Prostate gland (tissue), 2 donors: ENCODE results near the gene SLC25A42. TPM values are rescaled to one million over a fixed set of nuclear protein-coding genes. Genes with fewer than 3 reads are reported as not detected.

Experiments used
- DNase-seq: peaks from one replicate; pipeline ENCODE4 v3.0.0-alpha.2; 2019; ENCODE audit warnings: low spot score
- H3K27ac ChIP-seq, 2 donors: fragments of 200-600 bp; sonication (generic); 2 replicates each; pipeline ENCODE4 v1.5.1; 2017 to 2019
- H3K27me3 ChIP-seq: fragments of 200-600 bp; sonication (generic); replicated peaks from 2 replicates; pipeline ENCODE4 v1.5.1; 2019; ENCODE audit not compliant: insufficient read depth
- H3K36me3 ChIP-seq, 2 donors: fragments of 200-600 bp; sonication (generic); 1 replicate in 1 of 2; 2 replicates in 1 of 2; pipeline versions ENCODE4 v1.5.1 to v1.8.1; 2017 to 2019
- H3K4me1 ChIP-seq: fragments of 200-600 bp; sonication (generic); replicated peaks from 2 replicates; pipeline ENCODE4 v1.5.1; 2019
- H3K4me3 ChIP-seq, 2 donors: fragments of 200-600 bp; sonication (generic); 2 replicates each; pipeline ENCODE4 v1.5.1; 2017 to 2019
- H3K9me3 ChIP-seq: fragments of 200-600 bp; sonication (generic); 2 replicates; pipeline ENCODE4 v1.5.1; 2017
- POLR2A ChIP-seq: fragments of 450-650 bp; IDR thresholded peaks from one replicate; pipeline ENCODE4 v1.6.1; 2016; ENCODE audit warnings: antibody characterized with exemption, mild to moderate bottlenecking
- POLR2AphosphoS5 ChIP-seq: sonication (generic); formaldehyde crosslinking; IDR thresholded peaks from one replicate; pipeline ENCODE4 v1.6.1; 2017; ENCODE audit warnings: antibody characterized with exemption
- WGBS: methylation state at CpG from one replicate; pipeline ENCODE4 v1.1.5; 2018; 5-methylcytosine and 5-hydroxymethylcytosine counted together
- intact Hi-C: fragments of 100-400 bp; cut with DNase I; formaldehyde crosslinking; loops from one replicate; pipeline ENCODE4 v1.14.2; 2022
- total RNA-seq, 2 donors: library from RNA; depleted of rRNA; stranded (reverse); fragments of >200 nt; gene quantifications; one replicate each; pipeline ENCODE4 v1.1.0, GENCODE V29; 2016
- TF ChIP-seq, protein P1 (sequence below), 4 experiments: fragments of 200-600 bp in 2 of 4; fragments of 450-650 bp in 2 of 4; sonication (generic) in 2 of 4; IDR thresholded peaks; 1 replicate in 3 of 4; 2 replicates in 1 of 4; pipeline ENCODE4 v1.5.1; 2016 to 2019; ENCODE audit warnings: antibody characterized with exemption in 4 of 4, mild to moderate bottlenecking in 2 of 4, moderate library complexity in 2 of 4

Gene SLC25A42
- total RNA-seq, 2 donors from 2014 or later: 11.5 to 18.6 TPM

- H3K27me3 ChIP-seq: no peaks in the 10 kb centered on the region
- H3K9me3 ChIP-seq: no peaks in the 10 kb centered on the region
- no peaks in the 10 kb centered on the region for H3K4me1 ChIP-seq
- H3K27ac ChIP-seq: no peak overlapping the region
- intact Hi-C loops: no loop called here
- no peak overlapping the region for H3K4me3 ChIP-seq
- TF ChIP-seq, protein P1, sequence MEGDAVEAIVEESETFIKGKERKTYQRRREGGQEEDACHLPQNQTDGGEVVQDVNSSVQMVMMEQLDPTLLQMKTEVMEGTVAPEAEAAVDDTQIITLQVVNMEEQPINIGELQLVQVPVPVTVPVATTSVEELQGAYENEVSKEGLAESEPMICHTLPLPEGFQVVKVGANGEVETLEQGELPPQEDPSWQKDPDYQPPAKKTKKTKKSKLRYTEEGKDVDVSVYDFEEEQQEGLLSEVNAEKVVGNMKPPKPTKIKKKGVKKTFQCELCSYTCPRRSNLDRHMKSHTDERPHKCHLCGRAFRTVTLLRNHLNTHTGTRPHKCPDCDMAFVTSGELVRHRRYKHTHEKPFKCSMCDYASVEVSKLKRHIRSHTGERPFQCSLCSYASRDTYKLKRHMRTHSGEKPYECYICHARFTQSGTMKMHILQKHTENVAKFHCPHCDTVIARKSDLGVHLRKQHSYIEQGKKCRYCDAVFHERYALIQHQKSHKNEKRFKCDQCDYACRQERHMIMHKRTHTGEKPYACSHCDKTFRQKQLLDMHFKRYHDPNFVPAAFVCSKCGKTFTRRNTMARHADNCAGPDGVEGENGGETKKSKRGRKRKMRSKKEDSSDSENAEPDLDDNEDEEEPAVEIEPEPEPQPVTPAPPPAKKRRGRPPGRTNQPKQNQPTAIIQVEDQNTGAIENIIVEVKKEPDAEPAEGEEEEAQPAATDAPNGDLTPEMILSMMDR (IDR thresholded peaks at IDR 0.05): no peak
- TF ChIP-seq POLR2AphosphoS5 (no peak), POLR2A (no peak)
- H3K36me3 ChIP-seq: no peaks in the 10 kb centered on the region
- WGBS: 64% methylated on average over 13 of the region's 13 CpGs
- DNase-seq: no peak
These were observed 10.5 kb downstream of the SLC25A42 start for GRCh38 chr19:19074196-19074882.

DNA sequence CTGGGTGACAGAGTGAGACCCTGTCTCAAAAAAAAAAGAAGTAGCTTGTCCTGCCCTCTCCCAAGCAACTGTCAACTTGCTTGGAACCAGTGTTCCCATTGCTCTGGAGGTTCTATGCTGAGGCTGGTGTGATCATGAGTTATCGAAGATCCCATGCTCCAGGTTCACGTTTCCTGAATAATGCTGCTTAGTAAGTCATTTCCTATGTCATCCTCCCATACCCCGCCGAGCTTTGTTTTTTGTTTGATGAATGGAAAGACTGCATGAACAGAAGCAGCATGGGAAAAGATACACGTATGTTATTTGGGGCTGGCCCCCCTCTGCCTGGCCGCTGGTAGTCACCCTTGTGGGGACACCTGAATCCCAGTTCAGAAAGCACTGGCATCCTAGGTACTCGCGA is 11.3 kb downstream of the SLC25A42 start:
- WGBS: 90% methylated on average over 8 of the region's 8 CpGs
- no peak overlapping the region for H3K27ac ChIP-seq
- H3K9me3 ChIP-seq: no peaks in the 10 kb centered on the region
- no peak for TF ChIP-seq POLR2A
- TF ChIP-seq, protein P1 (IDR thresholded peaks at IDR 0.05): no peak
- no peak for TF ChIP-seq POLR2AphosphoS5
- H3K4me3 ChIP-seq: no peak overlapping the region
- no peak for DNase-seq
- no peaks in the 10 kb centered on the region for H3K36me3 ChIP-seq
- intact Hi-C loops: no loop called here
- H3K27me3 ChIP-seq: no peaks in the 10 kb centered on the region
- no peaks in the 10 kb centered on the region for H3K4me1 ChIP-seq

- Histone ChIP-seq H3K27me3 (no peaks in the 10 kb centered on the region), H3K27ac (no peak overlapping the region), H3K4me3 (no peak overlapping the region), H3K36me3 (no peaks in the 10 kb centered on the region), H3K4me1 (no peaks in the 10 kb centered on the region), H3K9me3 (no peaks in the 10 kb centered on the region)
- intact Hi-C loops: no loop called here
- DNase-seq: no peak
- WGBS: 86% methylated on average over 1 of the region's 1 CpG
- TF ChIP-seq POLR2A: no peak
- TF ChIP-seq POLR2AphosphoS5: no peak
These were observed 12.7 kb downstream of the SLC25A42 start for GRCh38 chr19:19076476-19076875.

- no peak for DNase-seq
- Histone ChIP-seq H3K9me3 (no peaks in the 10 kb centered on the region), H3K4me1 (no peaks in the 10 kb centered on the region), H3K27ac (no peak overlapping the region), H3K27me3 (no peaks in the 10 kb centered on the region), H3K36me3 (no peaks in the 10 kb centered on the region), H3K4me3 (no peak overlapping the region)
- 94% methylated on average over 7 of the region's 7 CpGs for WGBS
- TF ChIP-seq POLR2AphosphoS5 (no peak), POLR2A (no peak)
- TF ChIP-seq, protein P1 (IDR thresholded peaks at IDR 0.05): no peak
- intact Hi-C loops: no loop called here
These were observed 13.3 kb downstream of the SLC25A42 start for GRCh38 chr19:19077103-19077502.

DNA sequence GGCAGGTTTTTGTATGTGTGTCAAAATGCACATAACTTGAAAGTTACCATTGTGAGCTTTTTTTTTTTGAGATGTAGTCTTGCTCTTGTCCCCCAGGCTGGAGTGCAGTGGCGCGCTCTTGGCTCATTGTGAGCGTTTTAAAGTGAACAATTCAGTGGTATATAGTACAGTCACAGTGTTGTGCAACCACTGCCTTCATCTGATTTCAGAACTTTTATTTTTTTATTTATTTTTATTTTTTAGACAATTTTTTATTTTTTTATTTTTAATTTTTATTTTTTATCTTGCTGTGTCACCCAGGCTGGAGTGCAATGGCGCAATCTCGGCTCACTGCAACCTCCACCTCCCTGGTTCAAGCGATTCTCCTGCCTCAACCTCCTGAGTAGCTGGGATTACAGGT is 15.0 kb downstream of the SLC25A42 start:
- 96% methylated on average over 6 of the region's 6 CpGs for WGBS

More for the DNA sequence above, 15.0 kb downstream of the SLC25A42 start:
- Histone ChIP-seq H3K36me3 (no peaks in the 10 kb centered on the region), H3K4me3 (no peak overlapping the region), H3K4me1 (no peaks in the 10 kb centered on the region), H3K27me3 (no peaks in the 10 kb centered on the region), H3K9me3 (no peaks in the 10 kb centered on the region), H3K27ac (no peak overlapping the region)
- intact Hi-C loops: no loop called here
- no peak for DNase-seq
- TF ChIP-seq, protein P1 (IDR thresholded peaks at IDR 0.05): no peak
- TF ChIP-seq POLR2A: no peak
- TF ChIP-seq POLR2AphosphoS5: no peak
